ENCODE measurements around the gene TMEM108.

- no peak for TF ChIP-seq CTCF (IDR thresholded peaks at IDR 0.05)
- no peak for TF ChIP-seq EP300 (IDR thresholded peaks at IDR 0.05)
These were observed 218.7 kb downstream of the TMEM108 start for GRCh38 chr3:133256787-133257483.
